Measurements from ENCODE around the gene POLE. TPM values are rescaled to one million over a fixed set of nuclear protein-coding genes. Genes with fewer than 3 reads are reported as not detected.

The POLE gene
- polyA plus RNA-seq, 1 of the 3 experiments (the other 2 are of a cell fraction) = 20.1 TPM

- TF ChIP-seq TCF12 (IDR thresholded peaks at IDR 0.05) = no peak
Observed at GRCh38 chr12:132576701-132577100, 110.4 kb downstream of the POLE start (continued).

- no peak for TF ChIP-seq RXRA (IDR thresholded peaks at IDR 0.05; ENCODE audit: borderline replicate concordance, low read depth)
- TF ChIP-seq FOSL2 (IDR thresholded peaks at IDR 0.05; ENCODE audit: borderline replicate concordance, low read depth) = no peak
- TF ChIP-seq ZBTB33 (IDR thresholded peaks at IDR 0.05; ENCODE audit: borderline replicate concordance, low read depth) = no peak
- Histone ChIP-seq H3K36me3 (replicated peaks in 1 of 2; ENCODE audit: control insufficient read depth in 1 of 2, insufficient read depth in 2 of 2, low read length in 1 of 2) (peaks cover 0 to 64% of the 10 kb centered on the region in 2 experiments), H2AFZ (ENCODE audit: low read depth) (no peak overlapping the region), H3K4me3 (ENCODE audit: low read depth in 2 of 2, low read length in 1 of 2) (no peak overlapping the region), H3K4me1 (ENCODE audit: control insufficient read depth in 1 of 2, insufficient read depth in 2 of 2, low read depth in 1 of 2, low read length in 1 of 2) (no peaks in the 10 kb centered on the region), H4K20me1 (ENCODE audit: insufficient read depth) (no peaks in the 10 kb centered on the region), H3K4me2 (no peak overlapping the region), H3K27me3 (ENCODE audit: insufficient read depth) (no peaks in the 10 kb centered on the region), H3K27ac (ENCODE audit: low read depth in 2 of 2, low read length in 1 of 2) (no peak overlapping the region), H3K9me3 (no peaks in the 10 kb centered on the region), H3K9me2 (no peaks in the 10 kb centered on the region), H3K79me2 (ENCODE audit: insufficient read depth) (no peaks in the 10 kb centered on the region), H3F3A (replicated peaks; ENCODE audit: insufficient read depth) (peaks cover 5% of the 10 kb centered on the region), H3K9ac (no peak overlapping the region)
- DNase-seq = no peak
- 100% methylated on average over 2 of the region's 11 CpGs for WGBS (ENCODE audit: low lambda C conversion rate)
- ChIA-PET CTCF (interaction anchor here (1.5 kb wide), 1 partner anchor 15 kb away, joined by 8 read pairs; no protein-coding TSS in a partner anchor), POLR2A (no interaction called here)
Observed at GRCh38 chr12:132575661-132576060, 111.5 kb downstream of the POLE start.

- no peaks in the 10 kb centered on the region for H3K27me3 ChIP-seq (ENCODE audit: insufficient read depth)
- POLR2A ChIA-PET = no interaction called here
- no peaks in the 10 kb centered on the region for H4K20me1 ChIP-seq (ENCODE audit: insufficient read depth)
- 100% methylated on average over 5 of the region's 39 CpGs for WGBS (ENCODE audit: low lambda C conversion rate)
- H3K36me3 ChIP-seq (replicated peaks in 1 of 2; ENCODE audit: control insufficient read depth in 1 of 2, insufficient read depth in 2 of 2, low read length in 1 of 2) = peaks cover 0 to 67% of the 10 kb centered on the region in 2 experiments
- DNase-seq = no peak
- H3K4me1 ChIP-seq (ENCODE audit: control insufficient read depth in 1 of 2, insufficient read depth in 2 of 2, low read depth in 1 of 2, low read length in 1 of 2) = no peaks in the 10 kb centered on the region
- no peaks in the 10 kb centered on the region for H3K9me3 ChIP-seq
- H3K9me2 ChIP-seq = no peaks in the 10 kb centered on the region
- H3K27ac ChIP-seq (ENCODE audit: low read depth in 2 of 2, low read length in 1 of 2) = no peak overlapping the region
- peaks cover 4% of the 10 kb centered on the region for H3F3A ChIP-seq (replicated peaks; ENCODE audit: insufficient read depth)
- H3K79me2 ChIP-seq (ENCODE audit: insufficient read depth) = no peaks in the 10 kb centered on the region
- H3K4me3 ChIP-seq (ENCODE audit: low read depth in 2 of 2, low read length in 1 of 2) = no peak overlapping the region
- no peak overlapping the region for H3K4me2 ChIP-seq
- CTCF ChIA-PET = interaction anchor here (1.6 kb wide), 1 partner anchor 13 kb away, joined by 6 read pairs; no protein-coding TSS in a partner anchor
- H2AFZ ChIP-seq (ENCODE audit: low read depth) = no peak overlapping the region
- no peak overlapping the region for H3K9ac ChIP-seq
- TF ChIP-seq USF1 (IDR thresholded peaks at IDR 0.05; ENCODE audit: borderline replicate concordance, low read depth) (no peak), CHD2 (IDR thresholded peaks at IDR 0.05; ENCODE audit: low read length, partially characterized antibody) (no peak), NFIC (IDR thresholded peaks at IDR 0.05; ENCODE audit: borderline replicate concordance) (no peak), POLR2AphosphoS5 (IDR thresholded peaks at IDR 0.05; ENCODE audit: low read depth, low read length) (no peak), GATA2 (CRISPR knock-in tag; IDR thresholded peaks at IDR 0.05) (no peak), REST (IDR thresholded peaks at IDR 0.05; ENCODE audit: low read depth, low read length) (no peak), PBX3 (IDR thresholded peaks at IDR 0.05) (no peak), TCF12 (IDR thresholded peaks at IDR 0.05) (no peak), YY1 (IDR thresholded peaks at IDR 0.05; ENCODE audit: low read depth) (no peak), MEF2A (IDR thresholded peaks at IDR 0.05; ENCODE audit: borderline replicate concordance, low read depth) (no peak), MAX (IDR thresholded peaks at IDR 0.05; ENCODE audit: low read depth) (no peak), TEAD4 (IDR thresholded peaks at IDR 0.05; ENCODE audit: borderline replicate concordance, insufficient read depth) (no peak), IRF3 (IDR thresholded peaks at IDR 0.05; ENCODE audit: low read depth, low read length) (no peak)
Observed at GRCh38 chr12:132574271-132574996, 112.7 kb downstream of the POLE start.

All from SK-N-SH (cell line).